Endothelial cell (in vitro differentiated cells): ENCODE measurements around the gene CCDC63. TPM values are rescaled to one million over a fixed set of nuclear protein-coding genes. Genes with fewer than 3 reads are reported as not detected.

Source experiments
- DNase-seq: peaks from one replicate; pipeline ENCODE4 v3.0.0; 2021; ENCODE audit warnings: low spot score
- H3K27ac Mint-ChIP-seq: one replicate; pipeline ENCODE4 v1.8.0; 2021; ENCODE audit warnings: mixed read lengths, inconsistent platforms; ENCODE audit not compliant: unreplicated experiment
- H3K27me3 Mint-ChIP-seq: one replicate; pipeline ENCODE4 v1.8.0; 2021; ENCODE audit warnings: mild to moderate bottlenecking, moderate library complexity, mixed read lengths, inconsistent platforms; ENCODE audit not compliant: unreplicated experiment
- H3K36me3 Mint-ChIP-seq: one replicate; pipeline ENCODE4 v1.8.0; 2021; ENCODE audit warnings: mild to moderate bottlenecking, low read depth, mixed read lengths, inconsistent platforms; ENCODE audit not compliant: unreplicated experiment
- H3K4me1 Mint-ChIP-seq: one replicate; pipeline ENCODE4 v1.8.0; 2021; ENCODE audit warnings: mild to moderate bottlenecking, mixed read lengths, inconsistent platforms; ENCODE audit not compliant: unreplicated experiment
- H3K4me3 Mint-ChIP-seq: one replicate; pipeline ENCODE4 v1.8.0; 2021; ENCODE audit warnings: mild to moderate bottlenecking, mixed read lengths, inconsistent platforms; ENCODE audit not compliant: unreplicated experiment
- H3K9me3 Mint-ChIP-seq: one replicate; pipeline ENCODE4 v1.8.0; 2021; ENCODE audit warnings: mixed read lengths, inconsistent platforms; ENCODE audit not compliant: unreplicated experiment
- CTCF ChIP-seq: fragments of 200-600 bp; sonication (generic); IDR thresholded peaks from one replicate; pipeline ENCODE4 v1.5.0; 2021; ENCODE audit warnings: antibody characterized with exemption; ENCODE audit not compliant: unreplicated experiment
- total RNA-seq: library from RNA; stranded (reverse); fragmentation: NEBNext Ultra II Directional; extraction: Animal tissue kit (Norgen Biotek cat#: 25700); gene quantifications from one replicate; pipeline ENCODE4 v1.2.1, GENCODE V29; 2021; ENCODE audit not compliant: unreplicated experiment

CCDC63 gene
- total RNA-seq, 1 donor from 2014 or later = 0.36 TPM

GRCh38 chr12:110822821-110823415 is 23.9 kb upstream of the CCDC63 start:
- no peak overlapping the region for H3K27ac Mint-ChIP-seq
- H3K4me3 Mint-ChIP-seq = no peak overlapping the region
- H3K36me3 Mint-ChIP-seq = peaks cover 4% of the 10 kb centered on the region
- peaks cover 7% of the 10 kb centered on the region for H3K27me3 Mint-ChIP-seq
- DNase-seq = no peak
- TF ChIP-seq CTCF = no peak
- no peaks in the 10 kb centered on the region for H3K4me1 Mint-ChIP-seq
- no peaks in the 10 kb centered on the region for H3K9me3 Mint-ChIP-seq

DNA sequence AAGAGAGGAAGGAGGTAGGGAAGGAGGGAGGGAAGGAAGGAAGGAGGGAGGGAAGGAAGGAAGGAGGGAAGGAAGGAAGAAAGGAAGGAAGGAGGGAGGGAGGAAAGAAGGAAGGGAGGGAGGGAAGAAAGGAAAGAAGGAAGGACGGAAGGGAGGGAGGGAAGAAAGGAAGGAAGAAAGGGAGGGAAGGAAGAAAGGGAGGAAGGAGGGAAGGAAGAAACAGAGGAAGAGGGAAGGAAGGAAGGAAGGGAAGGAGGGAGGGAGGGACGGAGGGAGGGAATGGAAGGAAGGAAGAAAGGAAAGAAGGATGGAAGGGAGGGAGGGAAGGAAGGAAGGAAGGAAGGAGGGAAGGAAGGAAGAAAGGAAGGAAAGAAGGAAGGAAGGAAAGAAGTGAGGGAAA is 22.4 kb upstream of the CCDC63 start:
- Mint-ChIP-seq H3K9me3 (no peaks in the 10 kb centered on the region), H3K36me3 (peaks cover 4% of the 10 kb centered on the region), H3K4me1 (no peaks in the 10 kb centered on the region), H3K27me3 (peaks cover 7% of the 10 kb centered on the region), H3K27ac (no peak overlapping the region), H3K4me3 (no peak overlapping the region)
- TF ChIP-seq CTCF = no peak
- no peak for DNase-seq

DNA sequence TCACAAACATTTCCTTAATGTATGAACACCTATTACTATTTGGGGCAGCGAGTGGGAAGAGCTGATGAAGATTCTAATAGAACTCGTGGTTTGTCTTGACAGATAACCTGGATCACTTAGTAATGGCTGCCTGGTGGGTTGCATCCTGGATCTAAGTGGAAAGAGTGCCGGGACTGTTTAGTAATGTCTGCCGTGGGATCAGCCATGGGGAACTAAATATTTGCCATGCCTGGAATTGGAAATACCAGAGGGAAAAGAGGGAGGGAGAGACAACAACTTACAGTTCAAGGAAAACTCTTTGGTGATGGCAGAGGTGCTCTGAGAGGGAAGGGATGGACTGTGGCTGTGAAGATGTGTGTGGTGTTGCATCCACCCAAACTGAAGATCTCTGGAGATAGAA is 21.3 kb upstream of the CCDC63 start:
- Mint-ChIP-seq H3K9me3 (no peaks in the 10 kb centered on the region), H3K4me1 (no peaks in the 10 kb centered on the region), H3K27me3 (peaks cover 7% of the 10 kb centered on the region), H3K4me3 (no peak overlapping the region), H3K36me3 (peaks cover 4% of the 10 kb centered on the region), H3K27ac (no peak overlapping the region)
- DNase-seq = no peak
- TF ChIP-seq CTCF = no peak

GRCh38 chr12:110826592-110827200 is 20.1 kb upstream of the CCDC63 start:
- Mint-ChIP-seq H3K27ac (no peak overlapping the region), H3K9me3 (no peaks in the 10 kb centered on the region), H3K4me1 (no peaks in the 10 kb centered on the region), H3K4me3 (no peak overlapping the region), H3K36me3 (peaks cover 4% of the 10 kb centered on the region), H3K27me3 (peaks cover 5% of the 10 kb centered on the region)
- peak; percentile 85 for TF ChIP-seq CTCF
- peak; percentile 90 for DNase-seq

DNA sequence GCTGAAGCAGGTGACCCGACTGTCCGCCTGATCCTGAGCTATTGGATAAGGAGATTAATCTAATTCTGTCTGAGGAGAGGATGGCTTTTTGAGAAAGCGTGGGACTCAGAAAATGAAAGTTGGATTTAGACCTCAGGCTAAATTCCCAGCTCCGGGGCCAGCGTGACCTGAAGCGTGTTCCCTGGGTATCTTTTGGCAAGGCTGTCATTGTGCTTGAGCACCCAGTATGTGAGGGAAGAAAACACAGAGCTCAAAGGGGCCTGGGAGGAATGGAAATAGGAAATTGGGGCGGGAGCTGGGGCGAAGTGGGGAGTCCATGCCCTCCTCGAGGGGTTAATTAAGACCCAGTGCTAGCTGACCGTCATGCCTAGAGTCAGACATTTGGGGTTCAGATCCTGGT is 17.5 kb upstream of the CCDC63 start:
- no peaks in the 10 kb centered on the region for H3K36me3 Mint-ChIP-seq
- no peak overlapping the region for H3K4me3 Mint-ChIP-seq
- peaks cover 5% of the 10 kb centered on the region for H3K27me3 Mint-ChIP-seq
- TF ChIP-seq CTCF = no peak
- no peak for DNase-seq
- H3K27ac Mint-ChIP-seq = no peak overlapping the region
- H3K9me3 Mint-ChIP-seq = no peaks in the 10 kb centered on the region
- no peaks in the 10 kb centered on the region for H3K4me1 Mint-ChIP-seq
